GM19023 (cell line): ENCODE measurements around the gene NAT10.

Experiments
- ATAC-seq: cut with Tn5 transposase; IDR thresholded peaks from one replicate; pipeline ENCODE4 v1.9.1; 2021; ENCODE audit warnings: mild to moderate bottlenecking, moderate library complexity; ENCODE audit not compliant: unreplicated experiment

Gene NAT10

DNA sequence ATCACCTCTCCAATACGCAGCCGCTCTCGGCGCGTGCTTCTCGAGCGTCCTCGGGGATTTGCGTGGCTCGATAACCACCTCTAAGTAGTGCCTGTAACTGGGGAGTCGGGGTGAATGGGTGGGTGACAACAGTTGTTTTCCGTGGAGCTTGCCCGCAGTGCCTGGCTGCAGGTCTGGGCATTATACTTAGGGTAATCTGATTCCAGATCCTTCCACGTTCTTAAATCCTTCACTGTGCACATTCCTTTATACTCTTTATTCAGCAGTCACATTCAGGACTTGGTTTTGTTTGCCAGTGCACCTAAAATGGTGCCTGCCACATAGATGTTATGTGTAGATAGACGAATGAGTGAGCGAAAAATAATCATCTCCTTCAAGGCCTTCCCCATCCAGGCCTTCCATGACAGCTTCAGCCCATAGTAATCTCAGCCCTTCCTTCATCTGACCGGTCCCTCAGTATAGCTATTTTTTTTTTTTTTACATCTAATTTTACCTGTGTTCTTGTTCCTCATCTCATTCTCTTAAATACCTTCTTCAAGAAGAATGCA lies 602 bp downstream of the NAT10 start:
- no peak for ATAC-seq

DNA sequence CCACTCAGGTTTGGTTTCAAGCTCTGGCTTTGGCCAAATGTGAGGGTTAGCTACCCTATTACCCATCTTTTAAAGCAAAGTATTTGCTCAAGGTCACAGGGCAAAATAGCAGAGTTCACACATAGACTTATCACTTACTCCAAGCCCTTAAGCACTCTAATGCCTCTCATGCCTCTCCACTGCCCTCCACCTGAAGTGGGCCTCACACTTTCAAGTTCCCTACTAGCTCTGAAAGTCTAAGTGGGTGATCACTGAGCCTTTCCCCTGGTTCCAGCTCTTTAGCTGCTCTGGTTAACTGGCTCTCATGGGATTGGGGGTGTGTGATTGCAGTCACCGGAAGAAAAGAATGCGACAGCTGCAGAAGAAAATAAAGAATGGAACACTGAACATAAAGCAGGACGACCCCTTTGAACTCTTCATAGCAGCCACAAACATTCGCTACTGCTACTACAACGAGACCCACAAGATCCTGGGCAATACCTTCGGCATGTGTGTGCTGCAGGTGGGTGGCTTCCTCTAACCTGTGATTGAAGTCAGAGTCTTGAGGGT lies 6.4 kb downstream of the NAT10 start:
- ATAC-seq, result no peak

DNA sequence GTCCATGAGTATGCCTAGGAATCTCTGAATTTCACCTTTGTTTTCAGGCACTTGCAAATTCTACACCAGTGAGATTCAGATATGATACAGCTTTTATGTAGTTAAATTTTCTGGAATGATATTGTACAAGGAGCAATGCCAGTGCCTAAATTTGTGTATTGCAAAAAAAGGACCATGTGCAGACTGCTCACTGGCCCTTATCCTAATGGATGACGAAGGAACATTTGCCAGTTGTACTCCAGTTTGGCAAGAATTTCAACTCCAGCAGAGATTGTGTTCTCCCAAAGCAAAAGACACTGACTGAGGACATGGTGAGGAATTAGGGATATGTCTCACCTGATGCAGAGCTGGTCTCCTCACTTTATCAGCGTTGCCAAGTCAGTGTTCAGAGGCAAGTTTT lies 8.6 kb downstream of the NAT10 start:
- ATAC-seq, result no peak

DNA sequence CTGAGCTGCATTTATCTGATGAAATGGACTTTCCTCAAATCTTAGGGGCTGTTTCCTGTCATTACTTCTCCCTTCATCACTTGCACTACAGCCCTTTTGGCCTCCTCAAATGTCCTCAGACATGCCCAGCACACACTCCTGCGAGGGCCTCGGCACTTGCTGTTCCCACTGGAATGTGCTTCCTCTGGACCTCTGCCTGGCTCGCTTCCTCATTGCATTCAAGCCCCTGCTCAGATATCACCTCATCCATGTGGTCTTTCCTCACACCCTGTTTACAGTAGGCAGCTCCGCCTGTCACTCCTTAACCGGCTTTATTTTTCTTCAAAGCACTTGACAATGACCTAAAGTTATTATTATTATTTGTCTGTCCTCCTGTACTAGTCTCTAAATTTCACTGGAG lies 9.0 kb downstream of the NAT10 start:
- ATAC-seq, result no peak

DNA sequence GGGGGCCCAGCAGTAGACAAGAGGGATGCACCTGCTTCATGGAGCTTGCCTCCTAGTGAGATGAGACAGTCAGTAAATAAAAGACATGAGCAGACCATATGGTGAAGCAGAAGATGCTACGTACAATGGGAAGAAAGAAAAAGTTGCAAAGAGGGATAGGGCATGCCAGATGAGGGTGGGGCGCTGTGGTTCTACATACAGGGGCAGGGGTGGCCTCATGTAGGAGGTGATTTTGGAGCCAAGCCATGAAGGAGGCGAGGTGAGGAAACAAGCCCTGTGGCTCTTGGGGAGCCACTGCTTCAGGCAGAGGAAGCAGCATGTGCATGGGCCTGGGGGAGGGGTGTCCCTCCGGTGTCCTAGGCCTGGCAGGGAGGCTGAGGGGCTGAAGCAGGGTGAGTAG lies 15.2 kb downstream of the NAT10 start:
- ATAC-seq, result no peak

DNA sequence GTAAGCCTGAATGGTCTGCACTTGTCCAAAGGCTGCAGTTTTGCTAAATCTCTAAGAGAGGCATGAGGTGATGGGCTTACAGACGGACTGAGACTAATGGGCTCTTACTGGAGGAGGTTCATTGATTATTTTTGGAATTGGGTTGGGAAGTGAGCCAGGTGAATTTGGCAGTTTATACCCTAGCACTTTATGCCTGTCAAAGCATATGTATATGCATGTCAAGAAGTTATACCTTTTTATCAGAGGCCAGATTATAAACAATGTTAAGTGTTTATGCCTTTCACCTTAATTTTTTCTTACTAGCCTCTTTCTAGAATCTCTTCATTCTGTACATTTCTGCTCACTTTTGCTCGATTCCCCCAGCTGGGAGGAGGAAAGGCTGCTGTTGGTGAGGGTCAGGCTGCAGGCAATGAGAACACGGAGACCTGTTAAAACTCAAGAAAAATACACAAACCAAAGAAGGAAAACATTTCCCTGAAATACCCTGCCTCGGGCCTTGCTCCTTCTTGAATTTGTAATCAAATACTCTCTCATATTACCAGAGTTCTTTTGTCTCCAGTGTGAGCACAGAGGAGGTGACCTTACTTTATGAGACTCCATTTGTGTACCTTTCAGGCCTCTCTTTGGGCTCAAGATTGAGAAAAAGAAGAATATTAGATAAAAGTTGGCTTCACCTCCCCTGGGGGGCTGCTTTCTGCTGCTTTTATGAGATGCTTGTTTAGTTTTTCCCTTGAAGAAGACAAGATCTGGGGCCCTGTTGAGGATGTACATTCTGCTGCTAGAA lies 19.6 kb downstream of the NAT10 start:
- no peak for ATAC-seq

DNA sequence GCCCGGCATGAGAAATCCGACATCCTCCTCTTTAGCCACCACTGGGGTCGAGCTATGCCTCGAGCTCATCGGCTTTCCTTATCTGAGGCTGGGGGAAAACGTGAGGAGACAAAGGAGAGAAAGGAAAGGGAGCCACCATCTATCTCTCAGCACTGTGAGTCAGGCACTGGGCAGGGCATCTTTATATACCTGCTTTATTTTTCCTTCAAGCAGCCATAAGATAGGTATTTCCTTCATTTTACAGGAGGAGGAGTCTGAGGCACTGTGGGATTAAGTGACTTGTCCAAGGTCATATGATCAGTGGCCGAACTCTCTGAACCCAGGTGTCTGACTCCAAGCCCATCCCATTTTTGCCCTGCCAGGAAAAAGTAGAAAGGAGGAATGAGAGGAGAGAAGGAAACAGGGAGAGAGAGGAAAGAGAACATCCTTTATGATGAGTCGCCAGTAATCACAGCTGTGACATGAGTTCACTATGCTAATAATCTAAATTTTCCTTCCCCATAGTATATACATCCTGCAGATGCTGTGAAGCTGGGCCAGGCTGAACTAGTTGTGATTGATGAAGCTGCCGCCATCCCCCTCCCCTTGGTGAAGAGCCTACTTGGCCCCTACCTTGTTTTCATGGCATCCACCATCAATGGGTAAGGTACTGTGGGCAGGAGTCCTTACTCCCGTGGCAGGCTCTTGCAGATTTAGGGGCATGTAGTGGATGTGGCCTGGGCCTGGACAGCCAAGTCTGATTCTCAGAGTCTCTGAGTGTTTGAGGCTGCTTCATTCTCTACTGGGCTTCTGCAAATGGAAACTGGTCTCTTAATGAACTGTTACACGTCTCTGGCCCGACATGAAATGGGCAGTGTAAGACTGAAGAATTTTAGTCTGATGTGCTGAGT lies 21.8 kb downstream of the NAT10 start:
- no peak for ATAC-seq

DNA sequence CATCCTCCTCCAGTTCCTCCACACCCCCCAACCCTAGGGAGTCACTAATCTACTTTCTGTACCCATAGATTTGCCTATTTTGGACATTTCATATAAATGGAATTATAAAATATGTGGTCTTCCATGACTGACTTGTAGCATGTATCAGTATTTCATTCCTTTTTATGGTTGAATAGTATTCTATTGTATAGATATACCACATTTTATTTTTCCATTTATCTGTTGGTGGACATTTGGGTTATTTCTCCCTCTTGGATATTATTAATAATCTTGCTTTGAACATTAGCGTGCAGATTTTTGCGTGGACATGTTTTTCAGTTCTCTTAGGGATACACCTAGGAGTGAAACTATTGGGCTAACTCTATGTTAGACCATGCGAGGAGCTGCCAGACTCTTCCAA lies 23.4 kb downstream of the NAT10 start:
- ATAC-seq, result no peak

DNA sequence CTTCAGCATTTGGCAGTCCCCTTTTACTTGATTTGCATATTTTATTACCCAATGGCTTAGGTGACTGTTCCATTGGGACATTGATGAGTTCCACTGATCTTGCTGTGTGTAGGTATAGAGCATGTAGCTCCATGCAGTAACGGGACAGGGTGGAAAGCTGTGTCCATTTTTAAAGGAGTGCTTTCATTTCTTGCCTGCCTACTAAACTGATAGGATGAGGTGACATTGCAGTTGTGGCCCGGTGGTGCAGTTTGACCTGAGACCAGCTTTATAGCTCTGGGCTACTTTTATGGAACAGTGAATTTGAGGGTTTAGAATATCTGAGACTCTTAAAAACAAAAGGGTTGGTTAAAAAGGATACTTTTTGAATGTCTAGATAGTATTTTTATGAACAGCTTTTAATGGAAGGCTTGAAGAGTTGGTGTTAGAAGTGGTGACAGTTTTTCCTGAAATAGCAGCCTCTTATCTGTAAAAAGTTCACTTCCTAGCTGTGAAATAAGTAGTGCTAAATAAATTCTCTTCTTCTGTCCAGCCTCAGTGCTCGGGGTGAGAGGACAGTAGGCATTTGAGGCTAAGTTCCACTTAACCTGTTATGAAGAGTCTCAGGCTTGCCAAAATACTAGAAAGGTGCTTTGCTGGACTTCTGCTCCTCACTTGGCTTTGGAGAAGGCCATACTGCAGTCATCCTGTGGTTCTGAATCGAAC lies 27.0 kb downstream of the NAT10 start:
- no peak for ATAC-seq

DNA sequence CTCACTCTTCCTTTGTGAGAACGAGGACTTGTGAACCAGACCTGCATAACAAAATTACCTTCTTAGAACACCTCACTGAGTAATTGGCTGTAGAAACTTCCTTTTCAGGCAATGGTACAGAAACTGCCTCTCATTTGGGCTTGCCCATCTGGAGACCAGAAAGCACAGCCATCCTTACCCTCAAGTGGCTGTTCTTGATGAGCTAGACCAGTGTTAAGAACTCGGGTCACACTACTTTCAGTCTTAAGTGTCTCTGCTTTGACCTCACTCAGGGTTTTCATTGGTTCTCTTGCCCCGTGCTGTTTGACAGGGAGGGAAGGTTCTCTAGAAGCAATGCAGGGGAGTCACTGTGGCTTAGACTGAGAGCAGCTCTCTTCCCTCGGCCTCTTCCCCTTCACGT lies 29.3 kb downstream of the NAT10 start:
- no peak for ATAC-seq

DNA sequence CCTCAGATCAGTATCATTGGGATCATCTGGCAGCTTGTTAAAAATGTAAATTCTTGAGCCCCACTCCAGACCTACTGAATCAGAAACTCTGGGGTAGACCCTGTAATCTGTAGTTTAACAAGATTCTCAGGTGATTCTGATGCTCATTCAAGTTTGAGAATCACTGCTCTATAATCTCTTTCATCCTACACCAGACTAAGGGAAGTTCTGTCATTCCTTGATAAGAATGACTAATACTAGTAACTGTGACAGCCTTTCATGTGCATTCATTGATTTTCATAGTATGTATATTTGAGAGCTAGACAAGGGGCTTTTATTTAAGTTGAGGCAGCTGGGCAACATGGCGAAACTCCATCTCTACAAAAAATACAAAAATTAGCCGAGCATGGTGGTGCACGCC lies 30.0 kb downstream of the NAT10 start:
- ATAC-seq, result no peak

DNA sequence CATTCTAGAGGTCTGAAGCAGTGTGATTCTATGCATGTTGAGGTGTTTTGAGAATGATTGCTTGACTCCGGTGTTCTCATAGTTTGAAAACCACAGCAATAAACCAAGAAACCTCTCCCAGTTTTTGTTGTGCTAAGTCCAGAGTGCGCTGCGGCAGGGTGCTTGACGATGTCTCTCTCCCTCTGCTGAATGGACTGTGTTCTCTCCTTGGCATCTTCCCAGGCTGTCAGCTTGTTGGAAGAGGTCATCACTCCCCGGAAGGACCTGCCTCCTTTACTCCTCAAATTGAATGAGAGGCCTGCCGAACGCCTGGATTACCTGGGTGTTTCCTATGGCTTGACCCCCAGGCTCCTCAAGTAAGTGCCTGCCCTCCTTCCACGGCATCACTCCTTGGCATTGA lies 31.0 kb downstream of the NAT10 start:
- no peak for ATAC-seq

DNA sequence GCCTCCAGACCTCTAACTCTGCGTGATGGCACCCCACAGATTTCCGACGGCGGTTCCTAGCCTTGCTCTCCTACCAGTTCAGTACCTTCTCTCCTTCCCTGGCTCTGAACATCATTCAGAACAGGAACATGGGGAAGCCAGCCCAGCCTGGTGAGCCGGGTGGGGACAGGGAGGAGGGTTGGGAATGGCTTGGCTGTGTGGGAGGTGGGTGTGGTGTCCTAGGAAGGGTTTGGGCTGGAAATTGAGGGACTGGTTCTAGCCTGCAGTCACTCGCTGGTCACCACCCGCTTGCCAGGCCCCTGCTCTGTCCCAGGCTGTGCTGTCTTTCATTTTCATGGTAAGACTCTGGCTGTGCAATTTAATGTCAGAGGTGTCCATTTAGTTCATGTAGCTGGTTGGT lies 33.9 kb downstream of the NAT10 start:
- no peak for ATAC-seq

DNA sequence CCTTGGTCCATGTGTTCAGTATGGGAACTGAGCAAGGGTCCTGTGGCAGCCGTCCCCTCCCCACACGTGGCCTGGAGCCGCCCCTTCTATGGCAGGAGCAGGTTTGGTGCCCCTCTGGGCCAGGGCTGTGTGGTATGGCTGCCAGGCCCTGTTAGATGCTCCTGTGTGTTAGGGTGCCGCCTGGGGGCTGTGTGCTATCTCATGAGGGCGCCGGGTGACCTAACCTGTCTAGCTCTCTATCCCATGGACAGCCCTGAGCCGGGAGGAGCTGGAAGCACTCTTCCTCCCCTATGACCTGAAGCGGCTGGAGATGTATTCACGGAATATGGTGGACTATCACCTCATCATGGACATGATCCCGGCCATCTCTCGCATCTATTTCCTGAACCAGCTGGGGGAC lies 34.7 kb downstream of the NAT10 start:
- ATAC-seq, result no peak

DNA sequence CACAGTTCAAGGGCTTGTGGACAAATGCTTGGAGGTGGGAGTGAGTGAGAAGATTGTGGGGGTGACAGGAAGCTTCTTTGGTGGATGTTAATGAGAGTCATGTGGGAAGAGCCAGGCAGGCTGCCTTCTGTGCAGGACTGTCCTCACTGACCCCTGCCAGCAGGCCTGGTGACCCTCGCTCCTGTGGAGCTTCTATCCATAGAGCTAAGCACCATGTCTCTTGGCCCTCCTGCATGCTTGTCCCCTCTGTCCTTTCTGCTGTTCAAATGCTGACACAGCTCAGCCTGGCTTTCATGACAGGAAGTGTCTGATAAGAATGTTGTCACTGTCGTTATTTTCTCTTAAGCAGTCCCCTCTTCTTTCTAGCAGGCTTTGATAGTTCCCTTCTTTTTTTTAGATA lies 37.6 kb downstream of the NAT10 start:
- no peak for ATAC-seq

DNA sequence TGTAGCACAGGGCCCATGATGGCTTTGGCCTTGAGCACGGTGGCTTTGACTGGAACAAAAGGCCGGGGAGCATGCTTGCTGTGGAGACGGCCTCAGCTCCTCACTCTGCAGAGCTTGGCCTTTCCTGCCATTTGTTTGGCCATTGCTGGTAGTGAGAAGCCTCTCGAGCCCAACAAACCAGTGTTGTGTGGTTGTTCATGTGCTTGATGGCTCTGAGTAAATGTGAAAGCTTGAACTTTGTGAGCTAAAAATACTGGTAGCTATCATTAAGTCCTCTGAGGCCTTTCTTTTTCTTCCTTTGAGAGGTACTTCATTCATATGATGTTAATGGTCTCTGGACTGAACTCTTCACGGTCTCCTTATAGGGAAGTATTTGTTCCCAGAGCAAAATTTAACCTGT lies 39.6 kb downstream of the NAT10 start:
- ATAC-seq, result no peak

DNA sequence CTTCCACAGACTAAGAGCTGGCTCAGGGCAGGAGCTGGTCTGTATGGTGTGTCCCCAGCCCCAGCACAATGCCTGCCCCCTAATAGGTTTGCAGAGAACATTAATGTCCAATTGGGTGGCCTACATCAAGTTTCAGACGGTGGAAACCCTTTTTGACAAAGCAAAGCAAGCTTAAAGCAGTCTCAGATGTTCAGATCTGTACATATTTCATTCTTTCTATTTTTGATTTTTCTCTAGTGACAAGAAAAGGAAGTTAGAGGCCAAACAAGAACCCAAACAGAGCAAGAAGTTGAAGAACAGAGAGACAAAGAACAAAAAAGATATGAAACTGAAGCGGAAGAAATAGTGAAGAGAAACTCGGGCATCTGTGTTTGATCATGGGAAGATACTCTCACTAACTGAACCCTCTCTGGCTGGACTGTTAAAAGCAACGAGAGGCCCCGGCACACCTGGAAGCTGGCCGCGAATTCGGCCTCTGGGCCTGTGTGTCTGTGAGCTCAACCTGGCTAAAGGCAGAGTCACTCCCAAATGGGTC lies 40.5 kb downstream of the NAT10 start:
- no peak for ATAC-seq

DNA sequence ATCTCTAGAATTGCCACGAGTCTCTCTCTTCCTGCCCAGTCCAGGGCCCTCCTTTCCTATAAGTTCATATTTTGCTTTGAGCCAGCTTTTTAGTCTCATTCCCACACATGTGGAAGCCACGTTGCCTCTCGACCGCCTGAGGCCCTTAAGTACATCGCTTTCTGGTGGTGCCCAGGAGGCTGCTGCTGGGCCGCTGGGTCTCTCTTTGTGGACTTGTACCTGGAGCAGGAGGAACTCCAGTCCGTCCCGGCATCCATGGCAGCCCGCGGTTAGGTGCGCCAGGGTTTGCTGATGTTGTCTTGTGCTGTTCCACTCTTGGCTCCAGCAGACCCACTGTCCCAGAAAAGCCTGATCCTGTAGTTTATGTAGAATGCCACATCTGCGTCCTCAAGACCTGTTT lies 41.0 kb downstream of the NAT10 start:
- ATAC-seq, result no peak

DNA sequence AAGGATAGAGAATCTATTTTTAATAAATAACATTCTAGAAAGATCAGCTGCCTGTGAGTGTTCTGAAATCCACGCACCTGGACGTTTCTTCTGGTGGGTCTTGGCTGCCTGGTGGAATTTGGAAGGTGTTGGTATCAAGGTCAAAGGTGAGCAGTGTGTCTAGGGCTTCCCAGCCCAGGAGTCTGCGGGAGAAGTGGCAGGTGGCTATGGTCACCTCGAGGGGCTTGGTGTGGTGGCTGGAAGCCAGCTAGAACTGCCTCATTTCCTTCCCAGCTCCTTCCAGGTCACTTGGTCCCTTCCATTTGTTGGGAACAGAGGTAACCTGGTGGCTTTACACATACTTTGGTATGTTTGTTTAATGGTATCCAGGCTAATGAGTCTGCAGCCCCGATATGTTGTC lies 41.4 kb downstream of the NAT10 start:
- no peak for ATAC-seq

DNA sequence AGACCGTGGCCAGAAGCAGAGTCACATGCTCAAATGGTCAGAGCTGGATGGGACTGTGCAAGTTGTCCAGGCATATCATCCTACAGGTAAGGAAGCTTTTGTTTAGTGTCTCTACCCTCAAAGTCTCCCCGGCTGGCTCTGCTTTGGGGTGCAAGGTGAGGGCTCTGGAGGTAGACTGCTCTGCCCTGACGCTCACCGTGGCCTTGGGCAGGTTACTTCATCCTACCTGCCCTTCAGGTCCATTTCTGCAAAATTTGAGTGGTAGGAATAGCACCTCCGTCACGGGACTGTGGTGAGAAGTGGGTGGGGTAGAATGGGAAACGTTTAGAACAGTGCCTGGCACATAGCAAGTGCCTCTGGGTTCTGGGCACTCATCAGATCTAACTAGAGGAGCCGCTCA lies 42.2 kb downstream of the NAT10 start:
- ATAC-seq, result no peak
